Motor neuron (in vitro differentiated cells): ENCODE measurements around the gene MKKS. TPM values are rescaled to one million over a fixed set of nuclear protein-coding genes. Genes with fewer than 3 reads are reported as not detected.
A peak's percentile ranks its signal among the peaks of the same experiment; 100 is the strongest.

ENCODE experiments used
- ATAC-seq, 8 experiments: fragments of 200-7000 bp; cut with Tn5 transposase; replicated peaks in 6 of 8; 2 replicates each; pipeline ENCODE4 v1.8.0; 2021; ENCODE audit warnings: mild to moderate bottlenecking in 8 of 8, moderate library complexity in 8 of 8
- H3K27ac ChIP-seq, 2 donors: fragments of 250-450 bp; sonication (Bioruptor Pico); 2 replicates each; pipeline ENCODE4 v1.9.0; 2021; ENCODE audit warnings: antibody characterized with exemption in 2 of 2, mild to moderate bottlenecking in 2 of 2, moderate library complexity in 1 of 2
- H3K4me1 ChIP-seq, 2 donors: fragments of 250-450 bp; sonication (Bioruptor Pico); replicated peaks in 1 of 2; 2 replicates each; pipeline ENCODE4 v1.6.1; 2021; ENCODE audit warnings: antibody characterized with exemption in 2 of 2, mild to moderate bottlenecking in 2 of 2, moderate library complexity in 1 of 2
- H3K4me3 ChIP-seq, 5 donors: fragments of 250-450 bp; sonication (Bioruptor Pico); 2 replicates each; pipeline ENCODE4 v1.9.0; 2021; ENCODE audit warnings: antibody characterized with exemption in 5 of 5, mild to moderate bottlenecking in 5 of 5, moderate library complexity in 4 of 5
- WGBS, 10 experiments: fragments of 450-650 bp; shearing (Covaris generic); methylation state at CpG; one replicate each; pipeline ENCODE4 v1.0.0; 2022; 5-methylcytosine and 5-hydroxymethylcytosine counted together
- in situ Hi-C, 9 experiments: fragments of 400-800 bp; cut with MboI; loops; one replicate each; pipeline ENCODE4 v1.15.0; 2021; ENCODE audit warnings: low sequenced_read_pairs in 9 of 9, low pct_unique_long_range_greater_than_20kb in 2 of 9; ENCODE audit not compliant: unreplicated experiment in 9 of 9
- total RNA-seq, 8 experiments: library from RNA; unstranded; fragments of 300-600 nt; gene quantifications; 2 replicates each; pipeline versions ENCODE4 v1.2.3 to v1.2.4, GENCODE V29; 2022

The MKKS gene
- total RNA-seq, 8 experiments from 2014 or later, result 8.5 to 18.7 (median 14.1) TPM

GRCh38 chr20:10468340-10468845 is 34.4 kb upstream of the MKKS start:
- Histone ChIP-seq H3K4me3 (no peak overlapping the region), H3K4me1 (peaks cover 5 to 6% of the 10 kb centered on the region in 2 donors), H3K27ac (no peak overlapping the region)
- 50 to 74% (median 69%) methylated on average over 1 to 2 of the region's 2 CpGs; no CpG with 5 or more reads in 1 of the 10 experiments for WGBS, 10 experiments
- ATAC-seq, result no peak
- in situ Hi-C loops, result loop anchor here in 1 of 9 experiments (25.0 kb wide), 1 partner anchor 169 kb away; no protein-coding TSS in a partner anchor

DNA sequence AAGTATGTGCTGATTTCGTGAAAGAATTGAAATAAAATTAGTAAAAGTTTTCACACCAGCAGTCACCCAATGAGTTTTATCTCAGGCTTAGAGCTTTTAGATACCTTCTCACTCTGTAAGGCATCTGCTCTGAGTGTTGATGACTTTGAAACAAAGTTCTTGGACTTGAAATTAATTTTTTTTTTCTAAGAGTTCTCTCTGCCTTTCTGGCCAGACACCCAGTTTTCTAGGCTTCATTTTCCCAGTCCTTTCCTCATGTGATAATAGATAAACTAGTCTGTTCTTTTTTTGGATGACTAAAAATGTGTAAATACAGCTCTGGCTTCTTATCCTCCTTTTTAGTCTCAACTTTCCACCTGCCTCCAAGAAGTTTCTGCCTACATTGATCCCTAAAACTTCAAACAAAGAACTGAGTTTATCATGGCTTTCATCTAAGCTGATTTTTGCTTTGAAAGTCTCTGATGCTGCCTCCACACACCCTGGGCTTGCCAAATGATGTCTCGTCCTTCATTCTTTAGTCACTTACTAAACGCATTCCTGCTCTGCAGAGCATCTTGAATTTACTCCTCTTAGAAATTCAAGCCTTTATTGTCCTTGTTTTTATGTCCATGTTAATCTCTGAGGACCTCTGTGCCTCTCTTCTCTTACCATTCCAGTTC is 33.8 kb upstream of the MKKS start:
- ATAC-seq, result peak in 1 of 8 experiments; percentile 7
- in situ Hi-C loops, result loop anchor here in 1 of 9 experiments (25.0 kb wide), 1 partner anchor 169 kb away; no protein-coding TSS in a partner anchor
- H3K27ac ChIP-seq, result no peak overlapping the region

GRCh38 chr20:10466855-10467254 is 32.8 kb upstream of the MKKS start:
- 0 to 100% (median 34%) methylated on average over 1 to 3 of the region's 3 CpGs for WGBS, 10 experiments
- in situ Hi-C loops, result loop anchor here in 1 of 9 experiments (25.0 kb wide), 1 partner anchor 170 kb away; no protein-coding TSS in a partner anchor
- Histone ChIP-seq H3K4me3 (no peak overlapping the region), H3K27ac (no peak overlapping the region), H3K4me1 (peaks cover 5 to 6% of the 10 kb centered on the region in 2 donors)
- no peak for ATAC-seq

More for the DNA sequence above, 33.8 kb upstream of the MKKS start:
- H3K4me3 ChIP-seq, result no peak overlapping the region
- peaks cover 5 to 6% of the 10 kb centered on the region in 2 donors for H3K4me1 ChIP-seq
- WGBS, 10 experiments, result 14 to 54% (median 28%) methylated on average over 2 to 3 of the region's 3 CpGs

DNA sequence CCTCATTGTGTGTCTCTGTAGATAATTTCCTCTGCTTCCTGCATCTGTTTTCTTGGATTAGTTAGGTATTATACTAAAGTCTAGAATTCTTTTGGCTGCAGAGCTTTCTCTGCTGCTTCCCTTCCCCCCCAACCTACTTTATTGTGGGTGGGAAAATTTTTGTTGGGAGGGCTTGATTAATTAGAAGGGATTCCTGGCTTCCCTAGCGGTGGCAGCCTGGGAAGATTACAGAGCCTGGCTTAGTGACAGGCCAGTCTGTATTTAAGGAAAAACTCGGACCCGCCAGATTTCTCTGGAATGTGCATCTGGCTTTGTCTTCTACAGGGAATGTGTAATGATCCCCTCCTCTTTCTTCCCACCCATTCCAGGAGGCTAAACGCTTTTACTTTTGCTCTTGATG is 32.3 kb upstream of the MKKS start:
- no peak overlapping the region for H3K27ac ChIP-seq
- ATAC-seq, result peak in 4 of 8 experiments; percentile 11 to 36 (median 21)
- in situ Hi-C loops, result loop anchor here in 1 of 9 experiments (25.0 kb wide), 1 partner anchor 171 kb away; no protein-coding TSS in a partner anchor

DNA sequence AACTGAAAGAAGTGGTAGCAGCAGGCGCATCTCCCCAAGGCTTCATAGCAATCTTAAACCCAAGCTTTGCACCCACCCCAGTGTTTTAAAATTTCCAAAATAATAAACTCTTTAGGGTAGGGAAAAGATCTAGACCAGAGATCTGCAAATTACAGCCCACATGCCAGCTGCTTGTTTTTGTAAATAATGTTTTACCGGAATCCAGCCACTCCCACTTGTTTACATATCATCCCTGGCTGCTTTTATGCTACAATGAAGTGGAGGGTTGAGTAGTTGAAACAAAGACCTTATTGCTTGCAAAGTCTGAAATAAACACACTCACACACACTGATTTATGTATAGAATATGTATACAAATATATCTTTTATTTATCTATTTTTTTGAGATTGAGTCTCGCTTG is 31.1 kb upstream of the MKKS start:
- in situ Hi-C loops, result loop anchor here in 1 of 9 experiments (25.0 kb wide), 1 partner anchor 172 kb away; no protein-coding TSS in a partner anchor
- Histone ChIP-seq H3K27ac (no peak overlapping the region), H3K4me3 (no peak overlapping the region), H3K4me1 (peaks cover 5 to 6% of the 10 kb centered on the region in 2 donors)
- peak in 3 of 8 experiments; percentile 47 to 58 (median 52) for ATAC-seq
- WGBS, 10 experiments, result 0 to 100% (median 78%) methylated on average over 1 to 3 of the region's 3 CpGs; no CpG with 5 or more reads in 1 of the 10 experiments

More for the DNA sequence above, 32.3 kb upstream of the MKKS start:
- no peak overlapping the region for H3K4me3 ChIP-seq
- WGBS, 10 experiments, result 0 to 50% (median 1%) methylated on average over 1 to 4 of the region's 4 CpGs; no CpG with 5 or more reads in 2 of the 10 experiments
- peaks cover 5 to 6% of the 10 kb centered on the region in 2 donors for H3K4me1 ChIP-seq

DNA sequence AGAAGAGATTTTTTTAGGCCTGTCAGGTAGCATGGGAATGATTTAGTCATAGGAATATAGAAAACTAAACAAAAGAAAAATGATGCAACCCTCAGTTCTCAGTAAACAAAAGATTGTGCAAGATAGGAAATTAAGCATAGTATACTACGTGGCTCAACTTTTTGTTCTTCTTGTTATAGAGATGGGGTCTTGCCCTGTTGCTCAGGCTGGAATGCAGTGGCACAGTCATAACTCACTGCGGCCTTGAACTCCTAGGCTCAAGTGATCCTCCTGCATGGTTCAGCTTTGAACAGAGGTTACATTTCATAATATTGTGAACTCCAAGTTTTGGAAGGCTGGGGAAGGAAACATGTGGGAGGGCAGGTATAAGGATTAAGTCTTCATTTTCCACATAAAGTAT is 29.6 kb upstream of the MKKS start:
- 86 to 100% (median 94%) methylated on average over 1 to 2 of the region's 2 CpGs; no CpG with 5 or more reads in 1 of the 10 experiments for WGBS, 10 experiments
- Histone ChIP-seq H3K4me1 (peaks cover 5 to 6% of the 10 kb centered on the region in 2 donors), H3K27ac (no peak overlapping the region), H3K4me3 (no peak overlapping the region)
- ATAC-seq, result no peak
- in situ Hi-C loops, result loop anchor here in 1 of 9 experiments (25.0 kb wide), 1 partner anchor 174 kb away; no protein-coding TSS in a partner anchor

- peaks cover 5 to 6% of the 10 kb centered on the region in 2 donors for H3K4me1 ChIP-seq
- no peak for ATAC-seq
- H3K27ac ChIP-seq, result no peak overlapping the region
- no peak overlapping the region for H3K4me3 ChIP-seq
- in situ Hi-C loops, result loop anchor here in 1 of 9 experiments (25.0 kb wide), 1 partner anchor 175 kb away; no protein-coding TSS in a partner anchor
Observed at GRCh38 chr20:10462516-10462915, 28.5 kb upstream of the MKKS start.

GRCh38 chr20:10461495-10461894 is 27.5 kb upstream of the MKKS start:
- WGBS, 10 experiments, result 80 to 100% (median 100%) methylated on average over 1 to 2 of the region's 2 CpGs; no CpG with 5 or more reads in 2 of the 10 experiments
- H3K4me3 ChIP-seq, result no peak overlapping the region
- ATAC-seq, result no peak
- in situ Hi-C loops, result loop anchor here in 1 of 9 experiments (25.0 kb wide), 1 partner anchor 176 kb away; no protein-coding TSS in a partner anchor
- H3K27ac ChIP-seq, result no peak overlapping the region
- peaks cover 4% of the 10 kb centered on the region in 2 donors for H3K4me1 ChIP-seq

DNA sequence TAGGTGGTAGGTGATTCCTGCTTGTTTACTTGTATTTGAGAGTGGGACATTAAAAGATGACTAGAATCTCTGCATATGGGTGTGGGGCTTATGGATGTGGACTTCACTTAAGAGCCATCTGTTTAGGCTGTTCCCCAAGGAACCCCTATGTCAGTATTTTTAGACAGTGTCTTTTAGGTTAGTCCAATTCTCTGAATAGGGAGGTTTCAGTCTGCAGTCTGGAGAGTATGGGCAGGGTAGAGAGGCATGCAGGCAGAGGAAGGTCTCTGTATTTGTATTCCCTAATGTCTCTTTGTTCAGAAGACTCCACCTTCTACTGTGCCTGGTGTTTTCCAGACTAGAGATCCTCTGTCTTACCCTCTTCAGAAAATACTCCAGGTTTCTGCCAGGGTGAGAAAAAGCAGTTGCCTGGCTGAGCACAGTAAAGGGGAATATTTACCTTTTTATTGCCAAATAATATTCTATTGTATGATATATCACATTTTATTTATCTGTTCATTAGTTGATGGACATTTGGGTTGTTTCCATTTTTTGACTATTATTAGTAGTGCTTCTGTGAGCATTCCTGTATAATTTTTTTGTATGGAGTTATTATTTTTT is 20.2 kb upstream of the MKKS start:
- no peak overlapping the region for H3K4me3 ChIP-seq
- ATAC-seq, result peak in 3 of 8 experiments; percentile 49 to 92 (median 57)

DNA sequence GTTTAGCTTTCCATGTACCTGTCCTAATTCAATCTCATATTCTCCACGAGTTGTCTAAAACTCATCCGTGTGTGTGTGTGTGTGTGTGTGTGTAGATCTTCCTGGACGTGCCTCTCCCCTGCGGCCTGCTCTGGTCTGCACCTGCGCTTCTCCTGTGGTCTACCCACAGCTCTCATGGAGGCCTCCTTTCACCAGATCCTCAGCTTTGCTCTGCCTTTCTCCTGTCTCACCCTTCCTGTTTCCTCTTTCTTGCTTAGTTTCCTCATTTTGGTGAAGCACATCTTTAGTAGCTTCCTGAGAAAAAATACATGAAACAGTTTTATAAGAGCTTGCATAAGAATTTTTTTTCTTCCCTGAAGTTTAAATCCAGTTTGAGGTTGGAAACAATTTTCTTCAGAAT is 19.2 kb upstream of the MKKS start:
- WGBS, 10 experiments, result 67 to 100% (median 87%) methylated on average over 1 to 5 of the region's 5 CpGs; no CpG with 5 or more reads in 2 of the 10 experiments
- H3K4me1 ChIP-seq, result no peaks in the 10 kb centered on the region
- no peak for ATAC-seq
- H3K4me3 ChIP-seq, result no peak overlapping the region
- H3K27ac ChIP-seq, result no peak overlapping the region
- in situ Hi-C loops, result loop anchor here in 1 of 9 experiments (25.0 kb wide), 1 partner anchor 184 kb away; no protein-coding TSS in a partner anchor

More for the DNA sequence above, 20.2 kb upstream of the MKKS start:
- Histone ChIP-seq H3K4me1 (no peaks in the 10 kb centered on the region), H3K27ac (no peak overlapping the region)
- in situ Hi-C loops, result loop anchor here in 1 of 9 experiments (25.0 kb wide), 1 partner anchor 183 kb away; no protein-coding TSS in a partner anchor

DNA sequence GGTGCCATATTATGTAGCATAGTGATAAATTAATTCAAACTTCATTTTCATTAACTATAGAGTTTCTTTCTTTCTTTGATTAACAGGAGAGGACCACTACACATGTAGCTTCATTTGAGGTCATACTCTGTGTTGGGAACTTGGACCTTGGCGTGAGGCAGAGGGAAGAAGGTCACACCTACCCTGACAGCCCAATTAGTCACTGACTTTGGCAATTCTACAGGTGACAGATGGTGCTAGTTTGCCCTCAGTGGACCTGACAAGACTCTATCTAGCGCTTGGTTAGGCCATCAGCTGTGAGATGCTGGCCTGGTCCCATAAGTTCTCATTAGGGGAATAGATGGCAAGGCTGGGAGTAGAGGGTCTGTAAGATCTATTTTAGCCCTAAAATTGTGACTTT is 15.2 kb upstream of the MKKS start:
- in situ Hi-C loops, result loop anchor here in 2 of 9 experiments (25.0 kb wide), 3 partner anchors 462 to 1037 kb away; no protein-coding TSS in a partner anchor
- H3K4me3 ChIP-seq, result no peak overlapping the region

DNA sequence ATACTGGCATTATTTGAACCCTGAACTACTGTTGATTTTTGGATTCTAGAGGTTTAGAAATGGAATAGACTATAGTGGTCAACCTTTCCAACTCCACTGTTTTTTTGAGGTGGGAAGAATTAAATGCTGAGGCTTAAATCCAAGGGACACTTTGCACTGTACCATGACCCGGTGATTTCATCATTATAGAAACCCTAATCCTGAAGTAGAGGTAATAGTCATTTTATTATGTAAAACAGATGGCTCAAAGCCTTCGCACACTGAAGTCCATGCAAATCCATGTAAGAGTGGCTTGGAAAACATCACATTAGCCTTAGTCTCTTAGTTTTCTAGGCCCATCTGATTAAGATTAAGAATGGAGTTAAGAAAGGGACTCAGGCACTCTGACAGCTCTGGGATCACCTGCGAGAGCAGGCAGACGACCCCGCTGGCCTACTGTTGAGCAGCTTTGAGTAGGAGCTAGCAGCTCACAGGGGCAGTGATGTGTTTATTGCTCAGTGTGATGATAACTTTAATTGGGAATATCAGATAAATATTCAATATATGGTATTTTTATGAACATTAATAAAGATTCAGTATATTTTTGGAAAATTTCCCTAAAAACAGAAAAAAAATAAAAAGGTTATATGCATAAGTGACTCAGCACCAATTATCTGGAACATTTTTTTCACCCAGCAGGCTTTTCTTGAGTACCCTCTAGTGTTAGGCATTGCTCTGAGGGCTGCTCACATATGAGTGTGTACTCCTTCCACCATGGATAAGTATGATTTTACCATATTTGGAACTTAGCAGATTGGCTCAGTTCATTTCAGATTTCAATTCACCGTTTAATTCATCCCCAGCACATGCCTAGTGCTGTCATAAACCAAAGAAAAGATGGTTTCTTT is 14.5 kb upstream of the MKKS start:
- 81 to 100% (median 95%) methylated on average over 1 to 6 of the region's 6 CpGs; no CpG with 5 or more reads in 1 of the 10 experiments for WGBS, 10 experiments
- Histone ChIP-seq H3K4me3 (no peak overlapping the region), H3K4me1 (no peaks in the 10 kb centered on the region), H3K27ac (no peak overlapping the region)
- in situ Hi-C loops, result loop anchor here in 2 of 9 experiments (25.0 kb wide), 3 partner anchors 461 to 1036 kb away; no protein-coding TSS in a partner anchor
- peak in 2 of 8 experiments; percentile 42 to 69 for ATAC-seq

More for the DNA sequence above, 15.2 kb upstream of the MKKS start:
- ATAC-seq, result peak in 1 of 8 experiments; percentile 26
- Histone ChIP-seq H3K27ac (no peak overlapping the region), H3K4me1 (no peaks in the 10 kb centered on the region)
- WGBS, 10 experiments, result 87 to 100% (median 100%) methylated on average over 1 to 2 of the region's 2 CpGs; no CpG with 5 or more reads in 2 of the 10 experiments
